AG04449 (cell line): ENCODE measurements around the gene MDFI.

Experiments
- CTCF ChIA-PET: fragments of 350-600 bp; formaldehyde crosslinking; extraction: SDS; loops from one replicate; lab custom pipeline; 2021; ENCODE audit warnings: antibody characterized with exemption; lab: Yijun Ruan, JAX
- POLR2A ChIA-PET: fragments of 400-600, 350-600 bp; formaldehyde crosslinking; extraction: SDS; loops from one replicate; lab custom pipeline; 2020; ENCODE audit warnings: antibody characterized with exemption, inconsistent platforms; lab: Yijun Ruan, JAX
- DNase-seq: peaks from one replicate; pipeline ENCODE4 v3.0.0-alpha.2; 2010; ENCODE audit warnings: low read depth, low spot score
- H3K4me3 ChIP-seq: 2 replicates; pipeline ENCODE4 v1.5.1; 2011; ENCODE audit warnings: low read depth, mild to moderate bottlenecking, control low read depth, low read length
- TF ChIP-seq, protein P1 (sequence below): IDR thresholded peaks from one replicate; pipeline ENCODE4 v1.5.1; 2011; ENCODE audit warnings: mild to moderate bottlenecking, moderate library complexity, low read length, control low read depth, inconsistent platforms; ENCODE audit not compliant: insufficient read depth; ENCODE audit errors: missing control alignments

The MDFI gene

DNA sequence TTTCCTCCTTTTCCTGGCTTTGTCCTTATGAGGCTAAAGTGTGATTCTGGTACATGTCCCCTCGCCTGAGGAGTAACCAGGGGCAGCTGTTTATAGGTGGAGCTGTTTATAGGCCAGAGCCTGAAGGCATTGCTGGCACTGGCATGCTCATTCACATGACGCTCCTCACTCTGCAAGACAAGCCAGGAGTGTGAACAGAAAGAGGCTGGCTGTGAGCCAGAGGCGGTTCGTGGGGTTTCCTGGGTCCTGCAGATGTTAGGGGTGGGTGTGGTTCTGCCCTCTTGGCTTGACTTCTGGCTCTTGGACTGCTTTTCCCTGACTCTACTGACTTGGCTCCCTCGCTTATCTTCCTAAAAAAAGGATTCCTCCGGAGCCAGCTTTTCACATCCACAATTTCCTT is 12.8 kb upstream of the MDFI start:
- ChIA-PET POLR2A (no interaction called here), CTCF (interaction anchor here (1.1 to 3.7 kb wide), 4 partner anchors 11 to 258 kb away, joined by 4 to 22 read pairs (median 6); no protein-coding TSS in a partner anchor)
- DNase-seq, result no peak
- TF ChIP-seq, protein P1, sequence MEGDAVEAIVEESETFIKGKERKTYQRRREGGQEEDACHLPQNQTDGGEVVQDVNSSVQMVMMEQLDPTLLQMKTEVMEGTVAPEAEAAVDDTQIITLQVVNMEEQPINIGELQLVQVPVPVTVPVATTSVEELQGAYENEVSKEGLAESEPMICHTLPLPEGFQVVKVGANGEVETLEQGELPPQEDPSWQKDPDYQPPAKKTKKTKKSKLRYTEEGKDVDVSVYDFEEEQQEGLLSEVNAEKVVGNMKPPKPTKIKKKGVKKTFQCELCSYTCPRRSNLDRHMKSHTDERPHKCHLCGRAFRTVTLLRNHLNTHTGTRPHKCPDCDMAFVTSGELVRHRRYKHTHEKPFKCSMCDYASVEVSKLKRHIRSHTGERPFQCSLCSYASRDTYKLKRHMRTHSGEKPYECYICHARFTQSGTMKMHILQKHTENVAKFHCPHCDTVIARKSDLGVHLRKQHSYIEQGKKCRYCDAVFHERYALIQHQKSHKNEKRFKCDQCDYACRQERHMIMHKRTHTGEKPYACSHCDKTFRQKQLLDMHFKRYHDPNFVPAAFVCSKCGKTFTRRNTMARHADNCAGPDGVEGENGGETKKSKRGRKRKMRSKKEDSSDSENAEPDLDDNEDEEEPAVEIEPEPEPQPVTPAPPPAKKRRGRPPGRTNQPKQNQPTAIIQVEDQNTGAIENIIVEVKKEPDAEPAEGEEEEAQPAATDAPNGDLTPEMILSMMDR, result no peak
- no peak overlapping the region for H3K4me3 ChIP-seq

DNA sequence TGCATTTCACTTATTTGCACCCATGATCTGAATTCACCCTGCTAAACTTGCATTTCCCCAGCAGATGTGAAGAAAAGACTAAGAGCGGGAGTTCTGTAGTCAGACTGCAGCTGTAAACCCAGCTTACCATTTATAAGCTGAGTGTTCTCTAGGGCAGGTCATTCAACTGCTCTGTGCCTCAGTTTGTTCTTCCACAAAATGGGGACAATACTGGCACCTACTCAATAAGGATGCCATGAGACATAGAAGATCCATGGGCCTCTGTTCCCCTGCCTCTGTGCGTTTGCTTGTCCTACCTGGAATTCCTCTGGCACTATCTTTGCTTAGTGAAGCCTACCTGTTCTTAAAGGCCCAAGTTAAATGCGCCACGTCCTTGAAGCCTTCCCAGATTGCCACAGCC is 12.2 kb upstream of the MDFI start:
- ChIA-PET CTCF (interaction anchor here (3.7 kb wide), 1 partner anchor 23 kb away, joined by 22 read pairs; no protein-coding TSS in a partner anchor), POLR2A (no interaction called here)
- no peak overlapping the region for H3K4me3 ChIP-seq
- DNase-seq, result no peak
- TF ChIP-seq, protein P1, result no peak

DNA sequence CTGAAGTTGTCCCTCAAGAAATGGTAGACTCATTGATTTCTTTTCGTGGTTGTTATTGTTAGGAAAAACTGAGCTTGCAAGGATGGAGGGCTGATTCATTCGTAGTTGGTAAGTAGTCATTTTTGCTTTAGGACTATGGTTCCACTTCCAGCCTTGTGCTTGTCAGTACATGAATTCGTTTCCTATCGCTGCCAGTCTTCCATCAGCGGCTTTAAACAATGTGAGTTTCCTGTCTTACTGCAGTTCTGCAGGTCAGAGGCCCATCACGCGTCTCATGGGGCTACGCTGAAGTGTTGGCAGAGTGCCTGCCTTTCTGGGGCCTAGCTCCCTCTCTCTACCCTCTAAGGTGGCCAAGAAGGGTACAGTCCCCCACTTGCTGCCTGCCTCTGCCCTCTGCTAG is 11.4 kb upstream of the MDFI start:
- H3K4me3 ChIP-seq, result no peak overlapping the region
- no peak for DNase-seq
- ChIA-PET POLR2A (no interaction called here), CTCF (interaction anchor here (0.8 to 3.7 kb wide), 3 partner anchors 24 to 258 kb away, joined by 4 to 22 read pairs (median 4); no protein-coding TSS in a partner anchor)
- TF ChIP-seq, protein P1, result no peak

DNA sequence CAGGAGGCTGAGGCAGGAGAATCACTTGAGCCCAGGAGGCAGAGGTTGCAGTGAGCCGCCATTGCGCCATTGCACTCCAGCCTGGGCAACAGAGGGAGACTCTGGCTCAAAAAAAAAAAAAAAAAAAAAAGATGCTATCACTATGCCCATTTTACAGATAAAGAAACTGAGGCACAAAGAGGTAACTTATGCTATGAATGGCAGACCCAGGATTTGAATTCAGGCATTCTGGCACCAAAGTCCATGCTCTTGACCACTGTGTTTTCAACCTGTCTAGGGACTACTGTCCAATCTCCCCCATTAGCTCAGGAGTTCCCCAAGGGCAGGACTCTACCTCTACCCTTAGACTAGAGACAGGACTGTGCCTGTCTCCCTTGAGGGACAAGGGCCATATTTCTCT is 9.1 kb upstream of the MDFI start:
- DNase-seq, result no peak
- POLR2A ChIA-PET, result no interaction called here
- TF ChIP-seq, protein P1, result no peak
- H3K4me3 ChIP-seq, result no peak overlapping the region
- CTCF ChIA-PET, result interaction anchor here (1.2 to 1.3 kb wide), 2 partner anchors 27 to 261 kb away, joined by 3 to 6 read pairs; no protein-coding TSS in a partner anchor

DNA sequence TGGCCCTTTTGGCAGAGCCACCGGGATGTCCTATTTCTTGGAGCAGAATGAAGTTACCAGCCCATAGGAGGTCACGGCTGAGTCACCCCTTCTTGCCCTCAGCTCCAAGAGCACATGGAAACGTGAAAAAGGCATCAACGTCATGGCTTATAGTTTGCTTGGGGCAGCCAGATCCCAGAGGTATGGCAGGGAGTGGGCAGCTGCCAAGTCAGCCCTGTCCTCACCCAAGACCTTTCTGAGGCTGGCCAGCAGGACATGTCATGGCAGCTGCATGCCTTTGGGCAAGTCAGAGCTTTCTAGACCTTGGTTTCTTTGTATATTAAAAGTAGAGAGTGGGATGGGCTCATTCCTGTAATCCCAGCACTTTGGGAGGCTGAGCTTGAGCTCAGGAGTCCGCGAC is 8.2 kb upstream of the MDFI start:
- POLR2A ChIA-PET, result no interaction called here
- H3K4me3 ChIP-seq, result no peak overlapping the region
- no peak for DNase-seq
- CTCF ChIA-PET, result interaction anchor here (2.4 kb wide), 1 partner anchor 262 kb away, joined by 10 read pairs; no protein-coding TSS in a partner anchor
- TF ChIP-seq, protein P1, result no peak

DNA sequence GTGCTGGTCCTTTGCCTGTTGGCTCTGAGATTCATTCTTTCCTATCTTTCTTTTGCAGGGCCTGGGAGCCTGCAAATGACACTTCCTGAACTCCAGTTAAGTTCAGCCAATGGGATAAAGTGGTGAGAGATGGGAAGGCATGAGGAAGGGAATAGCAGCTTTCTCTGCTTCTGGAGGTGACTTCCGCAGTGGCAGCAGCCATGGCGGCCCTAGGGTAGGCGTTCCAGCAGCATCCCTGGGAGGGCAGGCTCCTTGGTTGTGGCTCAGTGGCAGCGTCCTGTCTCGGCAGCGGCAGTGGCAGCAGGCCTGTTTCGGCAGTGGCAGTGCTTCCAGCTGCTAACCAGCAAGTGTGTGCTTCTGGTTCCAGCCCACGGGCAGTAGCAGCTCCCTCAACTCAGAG is 7.3 kb upstream of the MDFI start:
- CTCF ChIA-PET, result interaction anchor here (1.0 to 2.4 kb wide), 2 partner anchors 15 to 263 kb away, joined by 3 to 10 read pairs; no protein-coding TSS in a partner anchor
- POLR2A ChIA-PET, result no interaction called here
- no peak for DNase-seq
- no peak overlapping the region for H3K4me3 ChIP-seq
- TF ChIP-seq, protein P1, result no peak
